Parietal lobe (tissue), 2 donors: ENCODE measurements around the gene USP2. TPM values are rescaled to one million over a fixed set of nuclear protein-coding genes. Genes with fewer than 3 reads are reported as not detected.

ENCODE experiments used
- small RNA-seq: library from RNA; depleted of rRNA; stranded (forward); fragments of <200 nt; gene quantifications from one replicate; pipeline ENCODE3, GENCODE V24; 2014; ENCODE audit warnings: low replicate concordance
- total RNA-seq: library from RNA; depleted of rRNA; stranded (reverse); fragments of >200 nt; gene quantifications from one replicate; pipeline ENCODE4 v1.2.3, GENCODE V29; 2014

The USP2 gene, protein sequence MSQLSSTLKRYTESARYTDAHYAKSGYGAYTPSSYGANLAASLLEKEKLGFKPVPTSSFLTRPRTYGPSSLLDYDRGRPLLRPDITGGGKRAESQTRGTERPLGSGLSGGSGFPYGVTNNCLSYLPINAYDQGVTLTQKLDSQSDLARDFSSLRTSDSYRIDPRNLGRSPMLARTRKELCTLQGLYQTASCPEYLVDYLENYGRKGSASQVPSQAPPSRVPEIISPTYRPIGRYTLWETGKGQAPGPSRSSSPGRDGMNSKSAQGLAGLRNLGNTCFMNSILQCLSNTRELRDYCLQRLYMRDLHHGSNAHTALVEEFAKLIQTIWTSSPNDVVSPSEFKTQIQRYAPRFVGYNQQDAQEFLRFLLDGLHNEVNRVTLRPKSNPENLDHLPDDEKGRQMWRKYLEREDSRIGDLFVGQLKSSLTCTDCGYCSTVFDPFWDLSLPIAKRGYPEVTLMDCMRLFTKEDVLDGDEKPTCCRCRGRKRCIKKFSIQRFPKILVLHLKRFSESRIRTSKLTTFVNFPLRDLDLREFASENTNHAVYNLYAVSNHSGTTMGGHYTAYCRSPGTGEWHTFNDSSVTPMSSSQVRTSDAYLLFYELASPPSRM
- 5.0 TPM for total RNA-seq

DNA sequence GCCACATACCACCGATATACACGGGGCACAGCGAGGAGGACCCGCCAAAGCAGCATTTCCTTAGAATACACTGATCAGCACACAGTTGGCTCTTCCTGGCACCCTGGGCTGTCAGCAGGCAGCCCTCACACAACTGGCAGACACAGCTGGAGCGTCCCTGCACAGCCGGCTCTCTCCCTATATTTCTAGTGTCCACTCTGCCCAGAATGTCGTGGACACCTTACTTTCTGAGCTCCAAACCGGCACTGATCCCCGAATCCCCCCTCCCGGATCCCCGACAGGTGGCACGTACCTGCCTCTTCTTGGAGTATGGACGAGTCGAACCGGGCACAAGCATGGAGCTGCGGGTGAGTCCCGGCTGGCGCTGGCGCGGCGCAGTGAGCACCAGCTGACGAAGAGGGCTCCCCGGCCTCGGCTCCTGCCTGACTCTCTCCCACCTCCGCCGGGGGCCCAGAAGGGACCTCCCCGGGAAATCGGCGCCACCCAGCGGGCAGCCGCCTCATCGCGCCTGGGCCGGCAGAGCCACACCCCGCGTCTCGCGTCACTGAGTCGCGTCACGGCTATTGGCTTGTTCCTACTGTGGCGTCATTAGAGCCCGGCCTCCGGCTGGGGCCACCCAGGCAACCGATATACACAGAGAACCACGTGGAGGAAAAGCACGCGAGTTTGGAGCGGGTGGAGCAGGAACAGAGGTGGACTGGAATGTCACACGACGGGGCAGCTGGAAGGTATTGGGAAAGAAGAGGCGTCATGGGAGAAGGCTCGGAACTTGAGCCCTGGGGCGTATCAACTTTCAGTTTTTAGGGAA is at the start of gene USP2:
Gene USP2, minus strand, starts transcription at position 510 of the 808 bp plus-strand sequence. CDS start 8,210 bp downstream, outside the sequence.

DNA sequence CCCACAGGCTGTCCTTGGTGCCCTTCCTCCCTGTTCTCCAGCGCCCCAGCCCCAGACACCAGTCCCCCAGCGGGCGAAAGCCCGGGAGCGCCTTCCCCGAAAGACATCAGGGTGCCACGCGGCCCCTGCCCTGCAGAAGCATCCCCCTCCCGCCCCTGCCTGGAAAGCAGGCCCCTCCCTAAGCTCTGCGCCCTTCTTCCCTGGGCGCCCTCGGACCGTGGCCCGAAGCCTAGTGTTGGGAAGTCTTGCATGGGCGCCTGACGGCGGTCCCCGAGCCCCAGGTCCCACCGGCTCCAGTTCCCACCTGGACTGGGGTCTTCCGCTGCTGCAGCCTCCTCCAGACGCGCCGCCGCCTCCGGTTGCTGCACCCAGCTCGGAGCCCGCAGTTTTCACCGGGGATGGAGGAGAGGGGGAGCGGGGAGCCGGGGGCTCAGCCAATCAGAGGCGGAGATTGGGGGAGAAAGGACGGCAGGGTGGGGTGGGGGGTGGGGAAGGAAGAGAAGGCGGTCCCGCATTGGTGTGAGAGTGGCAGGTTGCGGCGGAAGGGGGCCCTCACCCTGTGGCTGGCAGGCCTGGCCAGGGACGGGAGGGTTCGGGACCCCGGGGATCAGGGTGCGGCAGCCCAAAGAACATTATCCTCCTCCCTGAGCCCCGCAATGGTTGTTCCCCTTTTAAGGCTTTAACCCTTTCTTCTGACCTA is 41.5 kb upstream of the USP2 start, which contains the start of gene THY1:
Gene THY1, minus strand, starts transcription at position 364 of the 700 bp plus-strand sequence. CDS start 2,267 bp downstream, outside the sequence.

DNA sequence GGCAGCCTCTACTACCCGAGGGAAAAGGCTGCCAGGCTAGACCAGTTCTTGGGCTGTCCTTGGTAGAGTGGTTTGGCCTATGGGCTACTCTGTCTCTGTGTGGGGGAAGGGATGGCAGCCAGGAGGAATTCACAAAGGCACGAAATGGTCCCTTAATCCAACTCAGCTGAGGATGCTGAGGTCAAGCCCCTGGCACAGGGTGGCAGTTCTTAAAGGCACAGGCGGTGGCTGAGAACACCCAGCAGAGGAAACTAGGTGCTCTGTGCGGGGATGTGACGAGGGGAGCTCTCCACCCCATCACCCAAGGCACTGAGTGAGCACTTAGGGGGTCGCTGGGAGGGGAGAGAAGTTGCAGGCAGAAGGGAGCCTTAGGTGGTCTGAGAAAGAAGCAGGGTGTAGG is 34.9 kb downstream of the USP2 start, which contains the start of gene MFRP:
Gene MFRP, minus strand, starts transcription at position 101 of the 400 bp plus-strand sequence. CDS start 192 bp downstream, outside the sequence.

DNA sequence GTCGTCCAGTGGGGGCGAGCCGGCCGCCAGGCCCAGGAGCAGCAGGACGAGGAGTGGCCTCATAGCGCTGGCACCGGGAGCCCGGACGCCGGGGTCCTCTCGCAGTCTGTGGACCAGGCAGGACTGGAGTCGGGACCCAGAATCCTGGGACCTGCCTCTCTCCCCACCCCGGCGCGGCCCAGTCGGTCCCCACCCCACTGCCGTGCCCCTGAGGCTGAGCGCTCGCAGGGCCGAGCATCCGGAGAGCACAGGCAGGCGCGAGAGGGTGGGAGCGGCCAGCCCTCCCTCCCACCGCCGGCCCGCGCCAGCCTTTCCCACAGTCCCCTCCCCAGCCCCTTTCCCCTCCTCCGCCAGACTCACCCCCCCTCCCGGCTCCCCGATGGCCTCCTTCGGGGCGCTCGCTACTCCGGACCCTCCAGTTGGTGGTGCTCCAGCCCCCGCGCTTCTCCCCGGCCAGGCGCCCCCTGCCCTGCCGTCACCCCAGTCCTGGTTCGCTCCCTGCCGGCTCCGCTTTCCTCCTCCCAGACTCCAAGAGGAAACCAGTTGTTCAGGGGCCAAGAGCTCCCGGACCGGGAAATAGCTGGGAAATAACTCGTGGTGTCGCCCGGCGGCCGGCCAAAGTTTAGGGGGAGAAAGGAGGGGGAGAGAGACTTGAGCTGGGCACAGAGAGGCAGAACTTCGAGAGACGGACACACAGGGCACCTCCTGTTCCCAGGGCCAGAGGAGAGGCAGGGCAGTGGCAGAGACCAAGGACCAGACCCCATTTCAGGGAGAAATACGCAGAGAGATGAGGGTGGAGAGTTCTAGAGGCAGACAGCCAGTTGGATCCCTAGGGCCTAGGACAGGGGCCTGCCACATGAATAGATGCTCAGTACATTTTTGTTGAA is 40.9 kb downstream of the USP2 start, which contains the start of gene C1QTNF5:
Gene C1QTNF5, minus strand, starts transcription at position 549 of the 887 bp plus-strand sequence. Its CDS starts 486 bp downstream, at position 63.

DNA sequence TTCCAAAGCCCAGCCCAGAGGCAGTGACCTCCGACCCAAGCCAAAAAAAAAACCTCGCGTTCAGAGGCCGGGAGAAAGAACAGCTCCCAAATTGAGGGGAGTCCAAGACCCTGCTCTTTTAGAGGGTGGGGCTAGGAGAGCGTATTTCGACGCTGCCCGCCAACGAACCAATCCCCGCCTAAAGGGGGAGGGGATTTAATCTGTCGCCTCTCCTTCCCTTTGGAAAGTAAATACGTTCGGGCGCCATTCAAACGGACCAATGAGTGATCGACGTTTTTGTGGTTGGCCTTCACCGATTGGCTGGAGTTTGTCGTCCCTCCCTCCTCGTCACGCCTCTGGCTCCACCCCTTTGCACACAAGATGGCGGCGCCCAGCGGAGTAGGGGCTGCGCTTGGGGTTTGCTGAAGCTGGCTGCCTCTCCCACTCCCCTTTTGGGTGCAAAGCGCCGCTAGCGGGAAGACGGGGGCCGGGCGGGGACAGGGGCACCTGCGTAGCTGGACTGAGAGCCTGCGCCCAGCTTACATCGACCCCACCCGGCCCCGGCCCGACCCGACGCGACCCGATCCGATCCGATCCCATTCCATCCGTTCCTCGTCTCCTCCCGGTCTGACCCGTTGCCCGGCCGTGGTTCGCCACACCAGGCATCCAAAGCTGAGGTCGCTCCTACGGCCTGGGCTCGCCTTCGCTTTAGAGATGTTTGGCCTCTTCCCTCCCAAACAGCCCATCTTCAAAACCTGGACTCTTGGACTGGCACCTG is 47.1 kb downstream of the USP2 start, which contains the start of gene RNF26:
Gene RNF26, plus strand, starts transcription at position 354 of the 757 bp plus-strand sequence. CDS start 596 bp downstream, outside the sequence.

DNA sequence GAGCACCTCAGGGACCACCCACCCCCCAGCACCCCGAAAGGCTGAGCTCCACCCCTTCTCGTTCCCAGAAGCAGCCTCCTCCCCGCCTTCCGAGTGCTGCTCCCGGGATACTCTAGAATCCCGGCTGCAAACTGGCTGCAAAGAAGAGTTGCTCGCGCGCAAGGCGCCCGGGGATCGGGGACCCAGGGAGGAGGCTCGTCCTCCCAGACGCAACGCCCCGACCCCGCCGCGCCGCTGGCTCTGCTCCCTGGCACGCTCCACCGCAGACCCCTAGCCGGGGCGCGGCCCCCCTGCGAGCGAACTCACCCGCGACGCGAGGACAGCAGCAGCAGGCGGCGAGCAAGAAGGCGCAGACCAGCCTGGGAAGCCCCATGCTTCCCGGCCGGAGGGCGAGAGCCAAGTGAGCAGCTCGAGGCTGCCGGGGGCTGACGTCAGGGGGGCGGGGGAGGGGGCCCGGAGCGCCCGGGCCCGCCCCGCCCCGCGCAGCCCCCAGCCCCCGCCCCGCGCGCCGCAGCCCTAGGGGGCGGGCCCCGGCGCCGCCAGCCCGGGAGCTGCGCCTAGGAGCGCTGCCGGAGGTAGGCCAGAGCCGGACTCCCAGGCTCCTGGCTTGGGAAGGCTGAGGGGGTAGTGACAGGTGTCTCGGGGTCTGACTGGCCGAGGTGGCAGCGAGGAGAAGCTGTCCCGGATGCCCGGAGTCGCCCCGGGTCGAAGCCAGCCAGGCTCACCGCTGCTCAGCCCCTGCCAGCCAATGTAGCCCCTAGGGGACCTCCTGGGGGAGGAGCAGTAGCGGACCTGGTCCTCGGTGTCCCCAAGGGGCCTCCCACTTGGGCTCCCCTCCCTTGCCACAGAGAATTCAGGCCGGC is 64.5 kb downstream of the USP2 start, which contains the start of gene MCAM:
Gene MCAM, minus strand, starts transcription at position 402 of the 863 bp plus-strand sequence. Its CDS starts 29 bp downstream, at position 373.

Small RNA genes within 50 kb of the gene (small RNA-seq; reads per million reads assigned to genes)
- gene AP003396.4, result not detected
- gene RF01225, result not detected

Other genes with a start within 250 kb of the USP2 start
- gene ABCG4, start 232.6 kb downstream of the USP2 start, total RNA-seq, result 4.1 TPM
- gene NLRX1, start 213.0 kb downstream of the USP2 start, total RNA-seq, result 2.8 TPM
- not detected for gene NHERF4, start 196.2 kb downstream of the USP2 start, total RNA-seq
- 25.0 TPM for gene CBL, start 175.4 kb downstream of the USP2 start, total RNA-seq
- gene MCAM, start 64.6 kb downstream of the USP2 start, total RNA-seq, result 12.8 TPM
- 2.5 TPM for gene RNF26, start 47.2 kb downstream of the USP2 start, total RNA-seq
- 1.6 TPM for gene C1QTNF5, start 40.8 kb downstream of the USP2 start, total RNA-seq
- not detected for gene MFRP, start 35.0 kb downstream of the USP2 start, total RNA-seq
- gene THY1, start 41.5 kb upstream of the USP2 start, total RNA-seq, result 31.3 TPM